MM.1S (cell line): Measurements from ENCODE around the gene AADAC.
A peak's percentile ranks its signal among the peaks of the same experiment; 100 is the strongest.

Experiments used
- DNase-seq: peaks from one replicate; pipeline ENCODE4 v3.0.0-alpha.2; 2015
- H2AFZ ChIP-seq: fragments of 300-600 bp; sonication (generic); 2 replicates; pipeline ENCODE4 v1.6.0; 2016; ENCODE audit warnings: antibody characterized with exemption, low read length
- H3F3A ChIP-seq: fragments of 300-600 bp; sonication (generic); 2 replicates; pipeline ENCODE4 v1.6.1; 2016; ENCODE audit warnings: mild to moderate bottlenecking, antibody characterized with exemption, low read length, moderate library complexity, mixed read lengths; ENCODE audit not compliant: insufficient read depth
- H3K27ac ChIP-seq: fragments of 300-600 bp; sonication (generic); 2 replicates; pipeline ENCODE4 v1.5.1; 2016; ENCODE audit warnings: mild to moderate bottlenecking, low read length
- H3K27me3 ChIP-seq: fragments of 300-600 bp; sonication (generic); replicated peaks from 2 replicates; pipeline ENCODE4 v1.6.0; 2016; ENCODE audit warnings: low read length; ENCODE audit not compliant: insufficient read depth
- H3K36me3 ChIP-seq: fragments of 300-600 bp; sonication (generic); replicated peaks from 2 replicates; pipeline ENCODE4 v1.6.1; 2016; ENCODE audit warnings: mild to moderate bottlenecking, low read length, mixed read lengths; ENCODE audit not compliant: insufficient read depth
- H3K4me1 ChIP-seq: fragments of 300-600 bp; sonication (generic); 2 replicates; pipeline ENCODE4 v1.6.1; 2016; ENCODE audit warnings: low read length, mixed read lengths
- H3K4me2 ChIP-seq: fragments of 300-600 bp; sonication (generic); 2 replicates; pipeline ENCODE4 v1.6.0; 2016; ENCODE audit warnings: low read depth, low read length
- H3K4me3 ChIP-seq: fragments of 300-600 bp; sonication (generic); 2 replicates; pipeline ENCODE4 v1.5.1; 2016; ENCODE audit warnings: low read length, mixed read lengths
- H3K79me2 ChIP-seq: fragments of 300-600 bp; sonication (generic); 2 replicates; pipeline ENCODE4 v1.6.1; 2016; ENCODE audit warnings: mixed run types, low read length, mixed read lengths
- H3K9ac ChIP-seq: fragments of 300-600 bp; sonication (generic); 2 replicates; pipeline ENCODE4 v1.6.1; 2016; ENCODE audit warnings: low read length, mixed read lengths
- H3K9me2 ChIP-seq: fragments of 300-600 bp; sonication (generic); replicated peaks from 2 replicates; pipeline ENCODE4 v1.6.1; 2016; ENCODE audit warnings: mild to moderate bottlenecking, low read length, mixed read lengths; ENCODE audit not compliant: insufficient read depth
- H3K9me3 ChIP-seq: fragments of 300-600 bp; sonication (generic); replicated peaks from 2 replicates; pipeline ENCODE4 v1.6.1; 2016; ENCODE audit warnings: mild to moderate bottlenecking, low read length, mixed read lengths; ENCODE audit not compliant: insufficient read depth
- H4K20me1 ChIP-seq: fragments of 300-600 bp; sonication (generic); 2 replicates; pipeline ENCODE4 v1.6.1; 2016; ENCODE audit warnings: mild to moderate bottlenecking, low read length, moderate library complexity, mixed read lengths; ENCODE audit not compliant: insufficient read depth
- CTCF ChIP-seq: fragments of 300-600 bp; sonication (generic); IDR thresholded peaks from 2 replicates; pipeline ENCODE4 v1.5.1; 2016; ENCODE audit warnings: antibody characterized with exemption, low read length, mixed read lengths
- EZH2 ChIP-seq: fragments of 300-600 bp; sonication (generic); optimal IDR thresholded peaks from 2 replicates; pipeline ENCODE3; 2017; ENCODE audit warnings: low read depth, mild to moderate bottlenecking, antibody characterized with exemption, low read length, mixed read lengths
- EZH2phosphoT487 ChIP-seq: fragments of 300-600 bp; sonication (generic); IDR thresholded peaks from 2 replicates; pipeline ENCODE4 v1.6.1; 2018; ENCODE audit warnings: antibody characterized with exemption, low read length

The AADAC gene

DNA sequence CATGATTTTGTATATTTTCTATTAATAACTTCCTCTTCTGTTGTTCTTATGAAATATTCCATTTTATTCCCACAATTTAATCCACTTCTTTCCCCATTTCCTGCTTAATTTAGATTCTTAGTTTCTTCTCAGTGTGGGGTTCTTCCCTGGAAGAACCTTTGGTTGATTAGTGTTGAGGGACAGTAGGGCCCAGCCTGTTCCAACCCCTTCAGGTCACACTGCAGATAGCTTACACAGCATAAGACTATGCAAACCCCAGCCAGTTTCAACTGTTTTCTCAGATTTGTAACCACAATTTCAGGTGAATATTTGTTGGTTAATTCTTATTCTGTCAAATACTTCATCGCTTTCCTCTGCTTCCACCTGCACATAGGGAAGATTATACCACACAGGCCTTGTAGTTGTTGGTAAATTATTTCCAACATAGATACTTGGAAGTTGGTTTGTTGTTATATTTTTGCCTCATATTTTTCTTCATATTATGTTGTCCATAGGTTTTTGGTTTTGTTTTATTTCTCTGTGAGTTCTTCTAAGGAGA lies 45.5 kb upstream of the AADAC start:
- peak; percentile 41 for DNase-seq
- Histone ChIP-seq H3K9ac (no peak overlapping the region), H3K79me2 (no peaks in the 10 kb centered on the region), H4K20me1 (no peaks in the 10 kb centered on the region), H3K27ac (no peak overlapping the region), H3K27me3 (no peaks in the 10 kb centered on the region), H3K9me3 (no peaks in the 10 kb centered on the region), H3K36me3 (no peaks in the 10 kb centered on the region), H3K9me2 (no peaks in the 10 kb centered on the region), H3K4me2 (no peak overlapping the region), H3K4me1 (no peaks in the 10 kb centered on the region), H3K4me3 (no peak overlapping the region), H3F3A (no peaks in the 10 kb centered on the region), H2AFZ (no peak overlapping the region)
- TF ChIP-seq CTCF (no peak), EZH2phosphoT487 (no peak), EZH2 (no peak)

- H3K79me2 ChIP-seq = no peaks in the 10 kb centered on the region
- H3K4me2 ChIP-seq = no peak overlapping the region
- H3K4me3 ChIP-seq = no peak overlapping the region
- H2AFZ ChIP-seq = no peak overlapping the region
- no peak overlapping the region for H3K27ac ChIP-seq
- no peak for TF ChIP-seq EZH2
- no peak for TF ChIP-seq EZH2phosphoT487
- TF ChIP-seq CTCF = no peak
- no peaks in the 10 kb centered on the region for H3K9me2 ChIP-seq
- H3F3A ChIP-seq = no peaks in the 10 kb centered on the region
- no peaks in the 10 kb centered on the region for H3K9me3 ChIP-seq
- H3K36me3 ChIP-seq = no peaks in the 10 kb centered on the region
- H3K27me3 ChIP-seq = no peaks in the 10 kb centered on the region
- H4K20me1 ChIP-seq = no peaks in the 10 kb centered on the region
- H3K9ac ChIP-seq = no peak overlapping the region
- DNase-seq = no peak
- no peaks in the 10 kb centered on the region for H3K4me1 ChIP-seq
Measured at GRCh38 chr3:151769175-151769574, 44.7 kb upstream of the AADAC start.

DNA sequence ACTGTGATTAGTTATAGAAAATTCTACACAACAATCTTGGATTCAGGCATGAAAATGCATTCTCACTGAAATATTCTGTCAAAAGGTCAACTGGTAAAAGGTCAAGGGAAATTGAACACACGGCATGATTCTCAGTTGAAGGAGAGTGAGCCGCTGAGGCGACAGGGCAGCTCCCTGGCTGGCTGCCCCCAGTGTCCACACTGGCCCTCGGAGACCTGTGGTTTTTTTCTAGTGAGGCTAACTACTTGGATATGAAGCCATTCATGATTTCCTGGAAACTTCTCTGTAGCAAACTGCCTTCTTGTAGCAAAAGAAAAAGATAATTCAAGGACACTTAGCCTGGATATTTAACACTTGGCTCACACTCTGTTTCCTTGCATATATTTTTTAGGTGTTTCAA lies 43.0 kb upstream of the AADAC start:
- H3K79me2 ChIP-seq = no peaks in the 10 kb centered on the region
- TF ChIP-seq EZH2 (no peak), EZH2phosphoT487 (no peak), CTCF (no peak)
- no peak overlapping the region for H3K9ac ChIP-seq
- no peak overlapping the region for H3K4me3 ChIP-seq
- no peaks in the 10 kb centered on the region for H3K9me3 ChIP-seq
- no peaks in the 10 kb centered on the region for H3F3A ChIP-seq
- H4K20me1 ChIP-seq = no peaks in the 10 kb centered on the region
- no peaks in the 10 kb centered on the region for H3K9me2 ChIP-seq
- no peaks in the 10 kb centered on the region for H3K36me3 ChIP-seq
- no peaks in the 10 kb centered on the region for H3K27me3 ChIP-seq
- H3K27ac ChIP-seq = no peak overlapping the region
- H3K4me1 ChIP-seq = no peaks in the 10 kb centered on the region
- DNase-seq = no peak
- no peak overlapping the region for H3K4me2 ChIP-seq
- no peak overlapping the region for H2AFZ ChIP-seq
